GM18511 (cell line): Measurements from ENCODE around the gene EPHX1.
"Not testable (repeated sequence)": the region's sequence is repeated elsewhere in the genome, so short reads cannot be mapped to it uniquely, and the experiment has no call there.

Experiments
- ATAC-seq: cut with Tn5 transposase; IDR thresholded peaks from one replicate; pipeline ENCODE4 v1.9.1; 2021; ENCODE audit warnings: mild to moderate bottlenecking, moderate library complexity; ENCODE audit not compliant: unreplicated experiment

The EPHX1 gene

DNA sequence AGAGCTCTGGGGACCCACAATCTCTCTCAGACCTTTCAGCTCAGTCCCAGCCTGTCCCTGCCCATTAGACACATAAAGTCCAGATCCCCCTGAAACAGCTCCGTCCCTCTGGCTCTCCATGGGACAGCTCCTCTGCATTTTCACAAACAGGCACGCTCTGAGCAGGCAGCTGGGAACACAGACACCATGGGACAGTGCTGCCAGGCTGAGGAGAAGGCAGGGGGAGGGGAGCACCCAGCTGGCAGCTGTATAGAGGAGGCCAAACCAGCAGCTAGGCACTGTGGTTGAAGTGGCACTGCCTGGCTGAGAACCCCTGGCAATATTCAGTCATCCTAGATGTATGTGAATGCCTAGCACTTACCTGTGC is 70.3 kb downstream of the EPHX1 start:
- ATAC-seq: no peak

DNA sequence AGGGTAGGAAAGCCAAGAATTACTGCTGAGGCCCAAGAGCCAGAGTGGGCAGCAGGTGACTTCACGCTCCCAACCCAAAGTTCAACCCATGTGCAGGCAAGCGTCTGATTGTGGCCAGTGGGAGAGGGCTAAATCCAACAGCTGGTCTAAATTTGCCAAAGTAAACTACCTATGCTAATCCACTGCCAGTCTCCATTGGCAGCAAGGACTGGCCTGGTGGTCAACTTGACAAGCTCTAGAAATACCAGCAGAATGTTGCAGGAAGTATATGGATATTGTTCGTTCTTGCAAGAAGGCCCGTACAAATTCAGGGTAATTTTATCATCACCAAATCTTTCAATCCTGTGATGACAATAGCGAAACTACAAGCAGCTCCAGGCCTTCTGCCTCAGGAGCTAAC is 70.7 kb downstream of the EPHX1 start:
- ATAC-seq: no peak

DNA sequence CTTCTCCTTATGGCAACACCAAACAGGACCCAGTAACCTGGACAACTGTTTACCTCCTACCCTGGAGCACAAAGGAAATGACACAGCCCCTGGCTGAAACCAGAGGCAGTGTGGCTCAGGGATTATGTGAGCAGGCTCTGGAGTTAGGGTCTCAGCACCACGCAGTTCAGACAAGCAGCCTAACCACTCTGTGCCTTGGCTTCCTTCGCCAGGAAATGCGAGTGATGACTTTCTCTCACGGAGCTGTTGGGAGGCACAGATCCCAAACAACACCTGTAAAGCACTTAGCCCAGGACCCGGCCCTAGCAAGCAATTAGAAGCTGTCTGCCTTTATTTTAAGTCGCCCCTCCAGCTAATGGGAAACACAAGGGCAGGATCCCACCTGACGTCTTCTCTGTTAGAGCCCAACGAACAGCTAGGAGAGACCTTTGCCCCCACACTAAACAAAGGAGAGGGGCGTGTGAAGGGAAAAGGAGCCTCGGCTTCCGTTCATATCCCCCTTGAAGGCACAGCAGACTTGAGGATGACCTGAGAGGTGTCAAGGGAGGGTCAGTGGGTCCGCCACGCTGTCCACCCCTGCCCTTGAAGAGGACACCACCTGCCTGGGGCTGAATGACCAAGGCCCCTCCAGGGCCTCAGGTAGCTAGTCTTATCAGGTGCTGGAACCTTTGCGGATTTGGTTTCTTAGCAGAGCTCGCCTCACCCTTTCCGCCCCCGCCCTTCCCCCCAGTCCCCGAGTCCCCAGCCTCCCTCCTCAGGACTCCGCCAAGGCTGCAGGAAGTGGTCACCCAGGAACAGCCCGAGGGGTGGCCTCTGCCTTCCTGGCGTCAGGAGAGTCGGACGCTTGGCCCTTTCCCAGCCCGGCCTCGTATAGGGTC is 71.4 kb downstream of the EPHX1 start:
- ATAC-seq: peak; percentile 43

DNA sequence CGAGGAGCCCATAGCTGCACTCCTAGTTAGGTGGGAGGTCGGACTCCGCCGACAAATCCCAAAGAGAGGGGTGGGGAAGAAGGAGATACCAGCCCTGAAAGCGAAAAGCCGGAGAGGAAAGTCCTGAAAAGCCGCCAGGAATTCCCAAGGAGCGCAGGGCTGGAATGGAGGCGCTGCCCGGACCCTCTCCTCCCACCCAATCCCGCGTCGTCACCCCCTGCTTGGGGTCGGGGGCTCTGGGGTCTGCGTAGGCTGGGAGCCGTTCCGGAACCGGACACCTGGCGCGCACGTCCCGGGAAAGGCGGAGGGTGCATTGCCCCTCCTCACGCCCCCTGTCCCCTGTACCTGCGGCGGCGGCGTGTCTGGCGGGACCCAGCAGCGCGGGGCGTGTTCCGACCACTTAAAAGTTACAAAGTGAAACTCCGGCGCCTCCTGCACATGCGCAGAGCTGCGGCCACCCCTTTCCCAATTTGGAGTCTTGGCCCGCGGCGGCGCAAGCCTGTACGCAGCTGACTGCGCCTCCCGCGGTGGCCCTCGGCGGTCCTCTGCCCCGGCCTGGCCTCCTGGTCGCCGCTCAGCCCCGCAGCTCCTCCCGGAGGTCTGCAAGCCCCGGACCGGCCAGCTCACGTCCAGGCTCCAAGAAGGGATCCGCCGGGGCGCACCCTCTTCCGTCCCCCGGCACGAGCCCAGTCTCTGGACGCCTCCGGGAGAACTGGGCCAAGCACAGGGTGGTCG is 72.2 kb downstream of the EPHX1 start, which contains the start of gene TMEM63A:
Gene TMEM63A (minus strand): TSS at position 422 of the 735 bp plus-strand sequence. CDS start 4,800 bp downstream, outside the sequence.
- ATAC-seq: peak; percentile 81

DNA sequence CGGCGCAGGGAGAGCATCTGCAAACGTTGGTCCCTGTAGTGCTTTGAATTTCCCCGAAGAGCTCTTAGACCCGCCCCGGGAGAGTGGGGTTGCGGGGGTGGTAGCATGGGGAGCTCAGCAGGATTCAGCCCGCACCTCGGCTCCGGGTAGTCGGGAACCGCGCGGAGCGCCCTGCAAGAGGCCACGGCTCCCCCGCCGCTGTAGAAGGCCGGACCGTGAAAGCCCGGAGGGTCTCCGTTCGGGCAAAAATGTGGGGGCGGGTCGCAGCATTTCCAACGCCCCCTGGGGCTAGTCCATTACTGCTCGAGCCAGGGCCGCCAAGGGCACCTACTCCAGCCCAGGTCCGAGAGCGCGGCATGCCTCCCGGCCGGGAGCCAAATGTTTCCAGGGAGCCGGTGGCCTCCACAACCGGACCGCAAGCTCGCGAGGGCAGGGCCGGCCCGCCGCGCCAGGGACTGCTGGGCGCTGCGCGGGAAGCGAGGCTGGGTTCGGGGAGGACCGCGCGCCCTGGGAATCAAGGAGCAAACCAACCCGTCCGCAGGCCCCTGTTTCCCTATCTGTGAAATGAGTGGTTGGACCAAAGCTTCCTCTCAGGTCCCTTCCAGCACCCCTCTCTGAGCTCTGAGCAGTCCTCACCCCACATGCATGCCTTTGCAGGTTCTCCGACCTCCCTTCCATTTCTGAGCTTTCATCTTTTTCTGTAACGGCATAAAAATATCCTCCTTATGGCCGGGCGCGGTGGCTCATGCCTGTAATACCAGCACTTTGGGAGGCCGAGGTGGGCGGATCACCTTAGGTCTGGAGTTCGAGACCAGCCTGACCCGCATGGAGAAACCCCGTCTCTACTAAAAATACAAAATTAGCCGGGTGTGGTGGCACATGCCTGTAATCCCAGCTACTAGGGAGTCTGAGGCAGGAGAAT is 73.0 kb downstream of the EPHX1 start:
- peak; percentile 45 for ATAC-seq

DNA sequence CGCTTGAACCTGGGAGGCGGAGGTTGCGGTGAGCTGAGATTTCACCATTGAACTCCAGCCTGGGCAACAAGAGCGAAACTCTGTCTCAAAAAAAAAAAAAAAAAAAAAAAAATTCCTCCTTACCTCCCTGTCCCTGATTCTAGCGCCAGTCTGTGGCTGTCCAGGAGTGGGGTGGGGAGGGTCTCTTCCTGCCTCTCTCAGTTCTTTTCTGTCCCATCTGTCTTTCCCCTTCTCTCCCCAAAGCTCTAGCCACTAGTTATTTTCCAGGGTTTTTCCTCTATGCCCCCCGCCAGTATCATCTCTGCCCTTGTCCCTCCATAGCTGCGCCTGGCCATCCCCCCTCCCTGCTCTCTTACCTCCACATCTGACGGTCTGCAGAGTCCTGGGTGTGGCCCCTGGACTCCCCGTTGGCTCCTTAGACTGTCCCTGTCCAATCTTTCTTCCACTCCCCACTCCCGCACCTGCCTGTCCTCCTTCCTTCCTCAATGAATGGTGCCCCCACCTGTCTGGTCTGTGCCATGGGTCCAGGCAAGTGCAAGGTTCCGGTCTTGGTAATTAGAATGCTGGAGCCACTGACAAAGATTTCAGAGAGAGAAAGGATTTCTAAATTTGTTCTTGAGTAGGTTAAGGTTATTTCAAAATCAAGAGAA is 73.8 kb downstream of the EPHX1 start:
- ATAC-seq: no peak

DNA sequence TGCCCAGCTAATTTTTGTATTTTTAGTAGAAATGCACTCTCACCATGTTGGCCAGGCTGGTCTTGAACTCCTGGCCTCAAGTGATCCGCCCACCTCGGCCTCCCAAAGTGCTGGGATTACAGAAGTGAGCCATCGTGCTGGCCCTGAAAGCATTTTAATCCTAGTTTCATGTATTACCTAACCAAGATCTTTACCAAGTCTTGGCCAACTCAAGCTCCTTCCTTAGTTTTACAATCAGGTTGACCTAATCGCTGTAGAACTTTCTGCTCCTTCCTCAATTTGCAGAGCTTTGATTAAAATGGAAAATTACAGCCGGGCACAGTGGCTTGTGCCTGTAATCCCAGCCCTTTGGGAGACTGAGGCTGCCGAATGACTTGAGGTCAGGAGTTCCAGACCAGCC is 75.4 kb downstream of the EPHX1 start:
- no peak for ATAC-seq

DNA sequence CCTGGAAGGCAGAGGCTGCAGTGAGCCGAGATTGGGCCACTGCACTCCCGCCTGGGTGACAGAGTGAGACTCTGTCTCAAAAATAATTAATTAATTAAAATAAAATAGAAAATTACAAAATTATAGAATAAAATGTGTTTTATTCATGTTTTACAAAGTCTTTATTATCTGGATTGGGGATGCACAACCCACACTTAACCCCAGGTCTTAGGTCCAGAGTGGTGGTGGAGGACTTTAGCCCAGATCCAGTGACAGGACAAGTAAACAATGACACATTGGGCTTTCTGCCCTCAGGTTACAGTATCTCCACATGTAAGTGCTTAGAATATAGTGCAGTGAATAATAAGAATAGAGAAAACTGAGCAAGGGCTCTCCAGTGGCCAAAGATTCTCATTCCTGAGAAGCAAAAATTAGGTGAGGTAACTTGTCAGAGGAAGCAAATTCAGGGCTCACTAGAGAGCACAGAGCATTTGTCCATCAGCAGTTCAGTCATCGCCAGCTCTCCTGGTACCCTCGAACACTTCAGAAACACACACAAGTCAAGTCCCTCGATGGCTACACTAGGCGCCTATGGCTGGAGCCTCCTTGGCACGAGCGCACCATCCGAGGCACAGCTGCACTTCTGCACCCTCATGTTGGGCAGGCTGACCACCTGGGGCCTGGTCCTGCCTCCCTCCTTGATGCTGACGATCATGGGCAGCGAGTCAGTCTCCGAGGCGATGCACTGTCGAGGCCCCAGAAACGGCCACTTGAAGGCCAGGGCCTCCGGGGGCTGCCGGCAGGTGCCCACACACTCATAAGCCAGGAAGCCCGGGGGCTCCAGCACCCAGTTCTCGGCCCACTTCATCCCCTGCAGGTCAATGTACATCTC is 76.5 kb downstream of the EPHX1 start:
- no peak for ATAC-seq

DNA sequence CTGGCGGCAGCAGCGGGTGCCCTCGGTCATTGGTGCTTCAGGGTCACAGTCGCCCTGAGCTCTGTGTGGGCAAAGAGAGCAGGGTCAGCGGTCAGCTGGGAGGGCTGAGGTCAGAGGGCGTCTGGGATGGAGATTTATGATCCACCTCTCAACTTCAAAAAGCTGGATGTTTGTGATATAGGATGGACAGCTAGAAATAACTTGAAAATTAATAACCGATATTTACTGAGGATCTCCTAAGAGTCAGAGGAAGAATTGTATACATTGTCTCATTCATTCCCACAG is 77.0 kb downstream of the EPHX1 start:
- ATAC-seq: no peak

DNA sequence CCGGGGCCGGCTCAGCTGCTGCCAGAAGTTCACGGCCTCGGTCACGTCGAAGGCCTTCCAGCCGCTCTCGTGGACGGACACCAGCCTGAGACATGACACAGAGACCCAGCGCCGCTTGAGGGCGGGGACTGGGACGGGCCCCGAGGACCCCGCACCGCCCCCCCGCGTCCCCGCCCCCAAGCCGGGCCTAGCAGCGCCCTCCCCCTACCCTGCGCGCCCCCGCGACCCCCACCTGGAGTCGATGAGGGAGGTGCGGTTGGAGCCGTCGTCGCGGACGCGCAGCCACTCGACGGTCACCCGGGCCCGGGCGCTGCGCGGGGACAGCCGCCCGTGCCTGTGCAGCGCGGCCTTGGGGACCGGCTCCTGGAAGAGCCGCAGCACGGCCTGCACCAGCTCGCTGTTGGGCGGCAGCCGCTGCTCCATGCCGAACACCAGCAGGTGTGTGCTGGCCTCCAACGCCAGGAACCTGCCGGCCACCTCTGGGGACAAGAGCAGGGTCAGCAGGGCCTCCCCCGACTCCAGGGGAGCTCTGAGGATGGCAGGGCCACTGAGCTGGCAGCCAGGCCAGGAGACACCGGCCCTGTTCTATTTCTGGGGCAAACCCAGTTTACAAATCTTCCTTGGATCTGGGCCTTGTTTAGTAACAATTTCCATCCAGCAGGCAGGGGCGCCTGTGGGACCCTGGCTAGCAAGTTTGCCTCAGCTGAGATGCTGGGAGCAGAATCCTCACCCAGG is 77.8 kb downstream of the EPHX1 start:
- not testable (repeated sequence) for ATAC-seq

DNA sequence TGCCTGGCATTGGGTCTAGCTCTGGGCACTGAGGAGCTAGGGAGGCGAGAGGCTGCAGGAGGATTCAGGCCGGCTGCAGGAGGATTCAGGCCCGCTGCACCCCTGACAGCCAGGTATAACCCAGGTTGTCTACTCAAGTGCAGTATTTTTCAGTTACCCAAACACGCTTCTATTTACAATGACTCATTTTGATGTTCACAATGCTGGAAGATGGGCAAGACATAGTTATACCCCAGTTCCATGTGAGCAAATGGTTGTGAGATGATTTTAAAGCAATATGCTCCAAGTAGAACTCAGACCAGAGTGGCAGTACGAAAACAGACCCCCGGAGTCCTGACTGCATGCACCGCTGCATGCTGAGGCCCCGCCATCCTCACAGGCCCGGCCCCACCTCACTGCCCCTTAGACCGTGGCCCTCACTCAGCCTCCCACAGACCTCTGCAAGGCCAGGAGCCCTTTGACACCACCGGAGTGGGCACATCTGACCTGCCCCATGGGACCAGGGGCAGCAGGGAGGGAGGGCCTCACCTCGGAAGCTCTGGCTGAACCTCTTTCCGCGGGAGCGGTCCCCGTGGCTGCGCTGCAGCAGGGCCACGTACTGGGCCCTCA is 78.5 kb downstream of the EPHX1 start:
- ATAC-seq: no peak

DNA sequence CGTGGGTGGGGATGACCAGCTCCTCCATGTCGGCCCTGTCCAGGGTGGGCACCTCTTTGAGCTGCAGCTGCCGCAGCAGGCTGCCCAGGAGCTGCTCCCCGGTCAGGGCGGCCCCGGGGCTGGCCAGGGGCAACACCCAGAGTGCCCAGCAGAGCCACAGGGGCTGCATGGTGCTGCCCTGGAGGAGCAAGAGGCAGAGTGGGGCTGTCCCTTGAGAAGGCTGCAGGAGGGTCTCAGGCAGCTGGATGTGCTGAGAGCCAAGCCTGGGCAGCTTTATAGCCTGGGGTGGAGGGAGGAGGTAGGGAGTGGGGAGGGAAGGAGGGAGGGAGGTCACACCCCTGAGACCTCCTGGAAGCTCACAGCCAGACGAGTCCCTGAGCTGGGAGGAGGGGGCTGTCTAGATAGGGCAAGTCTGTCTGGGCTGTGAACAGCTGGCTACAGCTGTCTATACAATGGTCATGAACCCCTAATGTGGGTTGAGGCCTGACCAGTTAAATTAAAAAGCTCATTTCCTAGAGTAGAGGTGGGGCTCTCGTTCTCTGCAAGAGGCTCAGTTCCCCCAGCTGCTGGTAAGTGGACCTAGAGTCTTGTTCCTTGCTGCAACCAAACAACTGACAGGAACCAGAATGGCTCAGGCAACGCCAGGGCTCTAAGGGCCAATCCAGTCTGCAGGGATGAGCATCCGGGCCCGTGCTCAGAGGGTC is 79.1 kb downstream of the EPHX1 start, which contains the start of gene LEFTY1:
Gene LEFTY1 (minus strand): TSS at position 249 of the 704 bp plus-strand sequence. CDS start 80 bp downstream, at position 169.
- no peak for ATAC-seq

DNA sequence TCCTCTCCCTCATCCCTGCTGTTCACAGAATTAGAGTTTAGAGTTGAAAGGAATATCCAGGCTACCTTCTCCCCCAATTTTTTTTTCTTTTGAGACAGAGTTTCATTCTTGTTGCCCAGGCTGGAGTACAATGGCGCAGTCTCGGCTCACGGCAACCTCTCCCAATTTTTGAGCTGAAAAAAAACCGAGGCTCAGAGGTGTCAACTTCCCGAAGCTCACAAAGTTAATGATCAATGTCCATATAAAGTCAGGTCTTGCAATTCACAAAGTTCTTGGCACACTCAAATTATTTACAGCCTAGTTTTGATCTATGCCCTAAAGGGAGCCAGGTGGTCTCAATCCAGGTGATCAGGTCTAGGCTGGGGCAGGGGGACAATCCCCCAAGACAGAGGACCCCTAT is 79.8 kb downstream of the EPHX1 start:
- no peak for ATAC-seq

DNA sequence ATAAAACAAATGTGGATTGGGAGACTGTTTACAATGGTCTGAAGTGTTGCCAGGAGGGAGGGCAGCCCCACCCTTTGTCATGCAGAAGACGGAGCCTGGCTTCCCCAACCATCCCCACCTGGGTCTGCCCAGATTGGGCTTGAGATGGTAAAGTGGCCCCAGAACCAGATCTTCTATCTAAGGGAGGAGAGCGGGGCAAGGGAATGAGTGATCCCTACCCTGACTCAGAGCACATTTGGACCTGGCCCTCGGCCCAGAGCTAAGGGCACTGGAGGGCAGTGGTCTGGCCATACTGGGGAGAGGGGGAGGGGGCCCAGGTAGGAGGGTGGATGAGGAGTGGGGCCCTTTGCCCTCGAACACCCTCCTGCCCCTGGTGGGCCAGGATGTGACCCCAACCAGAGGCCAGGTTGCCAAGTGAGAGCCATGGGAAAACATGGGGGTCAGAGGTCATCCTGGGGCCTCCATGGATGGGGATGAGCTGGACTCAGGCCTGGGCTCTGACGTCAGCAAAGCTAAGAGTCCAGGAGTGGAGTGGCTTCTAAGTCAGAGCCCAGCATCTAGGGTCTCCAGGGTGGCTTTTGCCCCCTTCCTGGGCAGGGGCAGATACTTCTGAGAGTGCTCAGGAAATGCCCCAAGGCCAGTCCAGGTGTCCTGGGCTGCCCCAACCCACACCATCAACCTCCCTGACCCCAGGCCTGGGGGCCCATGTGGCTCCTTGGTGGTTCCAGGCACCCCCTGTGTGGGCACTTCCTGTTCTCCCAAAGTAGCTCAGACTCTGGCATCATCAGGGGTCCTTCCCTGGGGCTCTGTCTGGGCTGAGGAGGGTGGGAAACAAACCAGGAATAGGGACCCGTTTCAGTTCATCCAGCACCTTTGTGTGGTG is 80.7 kb downstream of the EPHX1 start:
- ATAC-seq: no peak

DNA sequence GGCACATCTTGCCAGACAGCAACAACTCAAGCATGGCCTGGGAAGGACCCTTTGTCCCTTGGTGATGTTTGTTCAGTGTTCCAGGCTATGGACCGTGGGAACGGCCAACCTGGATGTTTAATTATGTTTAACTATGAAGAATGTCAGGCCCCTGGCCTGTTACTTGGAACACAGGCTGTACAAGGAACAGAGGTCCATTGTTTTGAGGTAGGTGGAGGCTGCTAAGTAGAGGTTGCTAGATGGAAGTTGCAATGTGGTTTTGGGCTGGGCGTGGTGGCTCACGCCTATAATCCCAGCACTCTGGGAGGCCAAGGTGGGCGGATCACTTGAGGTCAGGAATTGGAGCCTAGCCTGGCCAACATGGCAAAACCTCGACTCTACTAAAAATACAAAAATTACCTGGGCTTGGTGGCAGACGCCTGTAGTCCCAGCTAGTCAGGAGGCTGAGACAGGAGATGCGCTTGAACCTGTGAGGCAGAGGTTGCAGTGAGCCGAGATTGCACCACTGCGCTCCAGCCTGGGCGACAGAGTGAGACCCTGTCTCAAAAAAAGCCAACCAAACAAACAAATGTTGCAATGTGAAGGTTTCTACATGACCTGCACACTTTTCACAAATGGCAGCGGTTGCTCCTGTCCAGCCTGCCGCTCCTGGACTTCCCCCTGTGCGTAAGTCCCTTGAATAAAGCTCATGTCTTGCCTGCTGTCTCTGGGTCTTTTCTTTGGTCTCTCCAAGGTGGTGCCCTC is 81.5 kb downstream of the EPHX1 start:
- no peak for ATAC-seq

DNA sequence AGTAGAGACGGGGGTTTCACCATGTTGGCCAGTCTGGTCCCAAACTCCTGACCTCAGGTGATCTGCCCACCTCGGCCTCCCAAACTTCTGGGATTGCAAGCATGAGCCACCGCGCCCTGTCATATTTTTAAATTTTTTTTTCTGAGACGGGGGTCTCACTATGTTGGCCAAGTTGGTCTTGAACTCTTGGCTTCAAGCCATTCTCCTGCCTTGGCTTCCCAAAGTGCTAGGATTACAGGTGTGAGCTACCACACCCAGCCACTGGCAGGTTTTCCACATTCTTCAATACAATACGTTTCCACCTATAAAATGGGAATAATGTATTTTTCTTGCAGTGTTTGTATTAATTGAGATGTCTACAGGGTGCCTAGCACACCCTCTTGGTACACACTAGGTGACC is 82.4 kb downstream of the EPHX1 start:
- ATAC-seq: no peak
